ENCODE results near the gene CCDC184. TPM values are rescaled to one million over a fixed set of nuclear protein-coding genes. Genes with fewer than 3 reads are reported as not detected.
A peak's percentile ranks its signal among the peaks of the same experiment; 100 is the strongest.

CCDC184 gene
- polyA plus RNA-seq, 2 of the 4 experiments (the other 2 are of a cell fraction): 1.5 to 2.7 TPM

DNA sequence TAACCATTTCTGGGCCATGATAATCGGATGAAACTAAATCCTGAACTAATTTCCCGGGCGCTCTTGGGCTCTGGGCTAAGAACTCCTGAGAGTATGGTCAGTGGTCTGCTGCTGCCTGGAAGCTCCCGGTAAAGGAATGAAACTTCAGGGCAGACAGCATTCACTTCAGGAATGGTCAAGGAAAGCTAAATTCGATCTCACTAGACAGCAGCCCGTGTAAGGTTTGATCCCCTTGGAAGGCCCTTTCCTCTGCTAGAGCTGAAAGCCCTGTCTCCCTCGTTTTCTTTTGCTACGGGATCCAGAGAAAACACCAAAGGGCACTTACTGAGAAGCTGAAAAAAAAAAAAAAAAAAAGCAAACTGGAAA lies 26.8 kb upstream of the CCDC184 start:
- Histone ChIP-seq H3K9me3 (no peaks in the 10 kb centered on the region), H3K4me2 (peak overlapping the region; percentile 90), H3K4me1 (peaks cover 8% of the 10 kb centered on the region; the same call in 1 of the 3 replicates), H3K4me3 (peak overlapping the region; percentile 82), H3K27ac (peak overlapping the region; percentile 78 to 87)
- ChIA-PET CTCF (interaction anchor here (1.0 to 1.7 kb wide), 8 partner anchors 8 to 441 kb away, joined by 3 to 9 read pairs (median 3); no protein-coding TSS in a partner anchor), POLR2A (interaction anchor here (0.6 to 3.1 kb wide), 6 partner anchors 37 to 135 kb away, joined by 3 to 24 read pairs (median 7); partner anchors contain the start of genes PFKM and SENP1)
- TF ChIP-seq, protein P1, sequence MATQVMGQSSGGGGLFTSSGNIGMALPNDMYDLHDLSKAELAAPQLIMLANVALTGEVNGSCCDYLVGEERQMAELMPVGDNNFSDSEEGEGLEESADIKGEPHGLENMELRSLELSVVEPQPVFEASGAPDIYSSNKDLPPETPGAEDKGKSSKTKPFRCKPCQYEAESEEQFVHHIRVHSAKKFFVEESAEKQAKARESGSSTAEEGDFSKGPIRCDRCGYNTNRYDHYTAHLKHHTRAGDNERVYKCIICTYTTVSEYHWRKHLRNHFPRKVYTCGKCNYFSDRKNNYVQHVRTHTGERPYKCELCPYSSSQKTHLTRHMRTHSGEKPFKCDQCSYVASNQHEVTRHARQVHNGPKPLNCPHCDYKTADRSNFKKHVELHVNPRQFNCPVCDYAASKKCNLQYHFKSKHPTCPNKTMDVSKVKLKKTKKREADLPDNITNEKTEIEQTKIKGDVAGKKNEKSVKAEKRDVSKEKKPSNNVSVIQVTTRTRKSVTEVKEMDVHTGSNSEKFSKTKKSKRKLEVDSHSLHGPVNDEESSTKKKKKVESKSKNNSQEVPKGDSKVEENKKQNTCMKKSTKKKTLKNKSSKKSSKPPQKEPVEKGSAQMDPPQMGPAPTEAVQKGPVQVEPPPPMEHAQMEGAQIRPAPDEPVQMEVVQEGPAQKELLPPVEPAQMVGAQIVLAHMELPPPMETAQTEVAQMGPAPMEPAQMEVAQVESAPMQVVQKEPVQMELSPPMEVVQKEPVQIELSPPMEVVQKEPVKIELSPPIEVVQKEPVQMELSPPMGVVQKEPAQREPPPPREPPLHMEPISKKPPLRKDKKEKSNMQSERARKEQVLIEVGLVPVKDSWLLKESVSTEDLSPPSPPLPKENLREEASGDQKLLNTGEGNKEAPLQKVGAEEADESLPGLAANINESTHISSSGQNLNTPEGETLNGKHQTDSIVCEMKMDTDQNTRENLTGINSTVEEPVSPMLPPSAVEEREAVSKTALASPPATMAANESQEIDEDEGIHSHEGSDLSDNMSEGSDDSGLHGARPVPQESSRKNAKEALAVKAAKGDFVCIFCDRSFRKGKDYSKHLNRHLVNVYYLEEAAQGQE (IDR thresholded peaks at IDR 0.05): no peak
- FAIRE-seq (no peak), ATAC-seq (peak in 1 of 2 experiments; percentile 3; a peak in 3 of 6 replicates), DNase-seq (ENCODE audit: low read depth in 1 of 2, low spot score in 1 of 2) (no peak)
- 24% methylated on average over 8 of the region's 8 CpGs for WGBS (ENCODE audit: missing lambda C conversion rate)

DNA sequence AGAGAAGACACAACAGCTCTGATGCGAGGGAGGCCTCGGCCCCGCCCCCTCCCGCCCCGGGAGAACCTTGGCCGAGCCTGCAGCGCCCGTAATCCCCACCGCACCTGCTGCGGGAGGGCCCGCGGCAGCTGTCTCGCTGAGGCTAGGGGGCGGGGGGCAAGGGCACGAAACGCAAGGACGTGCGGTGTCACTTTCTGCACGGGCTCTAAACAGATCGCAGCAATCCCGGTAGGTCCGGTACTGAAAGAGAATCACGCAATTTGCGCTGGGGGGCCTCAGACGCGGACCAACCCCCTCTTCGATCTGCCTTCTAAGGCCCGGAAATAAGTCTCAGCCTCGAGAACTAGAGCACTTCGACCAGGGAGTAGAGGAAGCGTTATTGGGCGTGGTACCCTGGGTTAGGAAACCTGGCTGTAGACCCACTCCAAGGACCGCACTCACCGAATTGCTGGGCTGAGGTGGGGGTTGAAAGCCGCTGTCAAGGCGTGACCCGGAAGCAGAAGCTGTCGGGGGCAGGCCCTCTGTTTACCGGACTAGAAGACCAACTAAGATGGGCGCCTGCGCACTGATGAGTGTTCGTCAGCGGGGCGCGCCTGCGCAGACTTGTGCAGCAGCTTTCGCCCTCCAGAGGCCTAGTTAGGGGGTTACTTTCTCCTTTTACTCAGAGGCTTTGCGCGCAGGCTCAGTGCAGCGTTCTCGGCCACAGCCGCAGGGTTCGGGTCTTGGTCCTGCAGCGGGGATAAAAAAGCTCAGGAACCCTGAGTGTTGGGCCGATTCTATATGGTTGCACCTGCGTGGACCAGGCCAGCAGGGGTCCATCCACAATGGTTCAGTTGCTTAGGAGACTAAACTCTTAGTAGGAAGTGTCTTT lies 26.2 kb upstream of the CCDC184 start, which contains the start of gene ASB8:
ASB8 (minus strand) TSS at position 498 of the 871 bp plus-strand sequence. CDS start 4,019 bp downstream, outside the sequence.
- H3K4me3 ChIP-seq: peak within 1 kb of the TSS; percentile 82
- H3K4me2 ChIP-seq: peak within 1 kb of the TSS; percentile 90
- under 1% methylated on average over 46 of the region's 56 CpGs for WGBS (ENCODE audit: missing lambda C conversion rate)
- POLR2A ChIA-PET: interaction anchor here (0.6 to 3.1 kb wide), 12 partner anchors 9 to 256 kb away, joined by 3 to 24 read pairs (median 4); partner anchors contain the start of genes PFKM, SENP1 and VDR
- peak within 1 kb of the TSS; percentile 78 to 87 for H3K27ac ChIP-seq
- ATAC-seq (peak; percentile 95 to 97), DNase-seq (ENCODE audit: low read depth in 1 of 2, low spot score in 1 of 2) (peak; percentile 92 to 99), FAIRE-seq (peak; percentile 84)
- H3K9me3 ChIP-seq: no peaks in the 10 kb centered on the region
- H3K4me1 ChIP-seq: peaks cover 8% of the 10 kb centered on the region; the same call in 1 of the 3 replicates
- CTCF ChIA-PET: interaction anchor here (0.6 to 2.5 kb wide), 18 partner anchors 8 to 472 kb away, joined by 3 to 11 read pairs (median 3); no protein-coding TSS in a partner anchor
- TF ChIP-seq JUN (IDR thresholded peaks at IDR 0.05) (peak in 1 of 2 experiments; percentile 64; a peak in 3 of 5 replicates), TP53 (CRISPR knock-in tag; IDR thresholded peaks at IDR 0.05) (no peak), HOXA7 (CRISPR knock-in tag; IDR thresholded peaks at IDR 0.05) (no peak), HMGXB4 (CRISPR knock-in tag; IDR thresholded peaks at IDR 0.05; ENCODE audit: borderline replicate concordance) (no peak), POLR2A (IDR thresholded peaks at IDR 0.05; ENCODE audit: low read length) (peak; percentile 36; the same call in 1 of the 2 replicates), ZC3H11A (IDR thresholded peaks at IDR 0.05) (no peak), FOSL2 (IDR thresholded peaks at IDR 0.05) (no peak), FOSL2 (CRISPR knock-in tag; IDR thresholded peaks at IDR 0.05) (no peak), NPAS2 (CRISPR knock-in tag; IDR thresholded peaks at IDR 0.05; ENCODE audit: borderline replicate concordance) (no peak), RARB (CRISPR knock-in tag; IDR thresholded peaks at IDR 0.05) (no peak), RFX5 (IDR thresholded peaks at IDR 0.05) (no peak), GATA3 (IDR thresholded peaks at IDR 0.05; ENCODE audit: borderline replicate concordance) (no peak), CHD4 (IDR thresholded peaks at IDR 0.05; ENCODE audit: borderline replicate concordance) (no peak), MYC (IDR thresholded peaks at IDR 0.05; ENCODE audit: borderline replicate concordance, low read length) (no peak), MAX (IDR thresholded peaks at IDR 0.05) (peak; percentile 70), MAFK (IDR thresholded peaks at IDR 0.05; ENCODE audit: partially characterized antibody) (no peak), EHF (CRISPR knock-in tag; IDR thresholded peaks at IDR 0.05) (no peak), RNF2 (IDR thresholded peaks at IDR 0.05; ENCODE audit: borderline replicate concordance, low read depth) (no peak), HDAC2 (IDR thresholded peaks at IDR 0.05) (no peak), CBX2 (IDR thresholded peaks at IDR 0.05; ENCODE audit: borderline replicate concordance, low read depth) (no peak), BCL3 (IDR thresholded peaks at IDR 0.05) (0 out of 3 replicates have a peak, but pooled peaks have one; percentile 10)
- TF ChIP-seq, protein P2, sequence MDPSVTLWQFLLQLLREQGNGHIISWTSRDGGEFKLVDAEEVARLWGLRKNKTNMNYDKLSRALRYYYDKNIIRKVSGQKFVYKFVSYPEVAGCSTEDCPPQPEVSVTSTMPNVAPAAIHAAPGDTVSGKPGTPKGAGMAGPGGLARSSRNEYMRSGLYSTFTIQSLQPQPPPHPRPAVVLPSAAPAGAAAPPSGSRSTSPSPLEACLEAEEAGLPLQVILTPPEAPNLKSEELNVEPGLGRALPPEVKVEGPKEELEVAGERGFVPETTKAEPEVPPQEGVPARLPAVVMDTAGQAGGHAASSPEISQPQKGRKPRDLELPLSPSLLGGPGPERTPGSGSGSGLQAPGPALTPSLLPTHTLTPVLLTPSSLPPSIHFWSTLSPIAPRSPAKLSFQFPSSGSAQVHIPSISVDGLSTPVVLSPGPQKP (IDR thresholded peaks at IDR 0.05; ENCODE audit: low read depth, low read length): no peak
- TF ChIP-seq, protein P3, sequence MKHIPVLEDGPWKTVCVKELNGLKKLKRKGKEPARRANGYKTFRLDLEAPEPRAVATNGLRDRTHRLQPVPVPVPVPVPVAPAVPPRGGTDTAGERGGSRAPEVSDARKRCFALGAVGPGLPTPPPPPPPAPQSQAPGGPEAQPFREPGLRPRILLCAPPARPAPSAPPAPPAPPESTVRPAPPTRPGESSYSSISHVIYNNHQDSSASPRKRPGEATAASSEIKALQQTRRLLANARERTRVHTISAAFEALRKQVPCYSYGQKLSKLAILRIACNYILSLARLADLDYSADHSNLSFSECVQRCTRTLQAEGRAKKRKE (CRISPR knock-in tag; IDR thresholded peaks at IDR 0.05; ENCODE audit: low read depth): no peak
- TF ChIP-seq, protein P4, sequence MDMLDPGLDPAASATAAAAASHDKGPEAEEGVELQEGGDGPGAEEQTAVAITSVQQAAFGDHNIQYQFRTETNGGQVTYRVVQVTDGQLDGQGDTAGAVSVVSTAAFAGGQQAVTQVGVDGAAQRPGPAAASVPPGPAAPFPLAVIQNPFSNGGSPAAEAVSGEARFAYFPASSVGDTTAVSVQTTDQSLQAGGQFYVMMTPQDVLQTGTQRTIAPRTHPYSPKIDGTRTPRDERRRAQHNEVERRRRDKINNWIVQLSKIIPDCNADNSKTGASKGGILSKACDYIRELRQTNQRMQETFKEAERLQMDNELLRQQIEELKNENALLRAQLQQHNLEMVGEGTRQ (IDR thresholded peaks at IDR 0.05): no peak
